Kidney epithelial cell (primary cell): ENCODE data around the gene LDB2. TPM values are rescaled to one million over a fixed set of nuclear protein-coding genes. Genes with fewer than 3 reads are reported as not detected.

ENCODE experiments used
- DNase-seq: peaks from one replicate; pipeline ENCODE4 v3.0.0-alpha.2; 2010; ENCODE audit warnings: low read depth
- H3K27me3 ChIP-seq: 2 replicates; pipeline ENCODE4 v1.6.0; 2011; ENCODE audit warnings: low read length; ENCODE audit not compliant: control insufficient read depth, insufficient read depth
- H3K36me3 ChIP-seq: 2 replicates; pipeline ENCODE4 v1.5.1; 2011; ENCODE audit warnings: low read length; ENCODE audit not compliant: control insufficient read depth, insufficient read depth
- H3K4me3 ChIP-seq: 2 replicates; pipeline ENCODE4 v1.5.1; 2011; ENCODE audit warnings: low read depth, mild to moderate bottlenecking, control low read depth, low read length
- CTCF ChIP-seq: IDR thresholded peaks from 2 replicates; pipeline ENCODE4 v1.5.1; 2011; ENCODE audit warnings: mild to moderate bottlenecking, moderate library complexity, low read length, control low read depth, inconsistent platforms; ENCODE audit not compliant: insufficient read depth, poor library complexity, severe bottlenecking
- total RNA-seq: library from RNA; depleted of rRNA; stranded (reverse); fragments of >200 nt; gene quantifications from 2 replicates; pipeline ENCODE4 v1.2.3, GENCODE V29; 2015

Gene LDB2
- total RNA-seq, 1 donor from 2014 or later, result 0.46 TPM

DNA sequence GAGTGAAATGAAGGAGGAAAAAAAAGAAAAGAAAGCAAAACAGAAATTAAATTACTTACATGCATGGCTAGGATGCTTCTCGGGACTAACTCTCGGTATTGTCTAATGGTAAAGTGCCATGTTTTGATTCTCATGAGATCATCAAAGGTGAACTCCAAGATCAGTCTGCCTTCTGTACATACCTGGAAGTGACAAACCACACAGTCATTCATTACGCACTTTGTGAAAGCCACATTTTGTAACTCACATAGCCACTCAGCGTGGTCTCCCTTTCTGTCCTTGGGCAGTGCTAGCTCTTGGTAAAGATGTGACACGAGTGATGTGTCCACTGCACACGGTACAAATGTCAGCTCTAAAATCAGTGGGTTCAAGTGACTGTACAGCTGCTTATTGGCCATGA lies 309.8 kb downstream of the LDB2 start:
- no peak for TF ChIP-seq CTCF
- Histone ChIP-seq H3K27me3 (no peaks in the 10 kb centered on the region), H3K36me3 (no peaks in the 10 kb centered on the region), H3K4me3 (no peak overlapping the region)
- DNase-seq, result no peak

GRCh38 chr4:16588149-16588548 lies 310.3 kb downstream of the LDB2 start:
- no peak for TF ChIP-seq CTCF
- DNase-seq, result no peak
- Histone ChIP-seq H3K27me3 (no peaks in the 10 kb centered on the region), H3K36me3 (no peaks in the 10 kb centered on the region), H3K4me3 (no peak overlapping the region)

DNA sequence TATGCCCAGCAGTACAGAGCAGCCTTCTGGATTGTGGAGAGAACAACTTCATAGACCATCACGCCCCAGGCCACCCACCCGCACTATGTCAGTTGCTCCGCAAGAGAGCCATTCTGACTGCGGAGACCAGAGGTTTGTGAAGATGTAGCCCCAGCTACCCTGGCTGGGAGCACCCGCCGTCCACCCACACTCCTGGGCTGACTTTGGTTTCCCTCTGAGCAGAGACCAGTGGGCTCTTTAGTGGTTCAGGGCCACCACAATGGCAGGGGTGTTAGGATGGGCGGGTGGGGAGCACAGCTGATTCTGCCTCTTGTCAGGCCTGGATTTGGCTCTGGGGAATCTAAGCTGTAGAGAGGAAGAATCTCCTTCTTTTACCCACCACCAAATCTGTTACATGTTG lies 313.4 kb downstream of the LDB2 start:
- TF ChIP-seq CTCF, result no peak
- DNase-seq, result no peak
- H3K27me3 ChIP-seq, result no peaks in the 10 kb centered on the region
- no peak overlapping the region for H3K4me3 ChIP-seq
- H3K36me3 ChIP-seq, result no peaks in the 10 kb centered on the region

- Histone ChIP-seq H3K36me3 (no peaks in the 10 kb centered on the region), H3K4me3 (no peak overlapping the region), H3K27me3 (no peaks in the 10 kb centered on the region)
- TF ChIP-seq CTCF, result no peak
- peak; percentile 31 for DNase-seq
Measured at GRCh38 chr4:16583764-16584163, 314.7 kb downstream of the LDB2 start.

- TF ChIP-seq CTCF, result no peak
- no peak for DNase-seq
- no peak overlapping the region for H3K4me3 ChIP-seq
- H3K36me3 ChIP-seq, result no peaks in the 10 kb centered on the region
- H3K27me3 ChIP-seq, result no peaks in the 10 kb centered on the region
Measured at GRCh38 chr4:16582526-16582925, 315.9 kb downstream of the LDB2 start.

DNA sequence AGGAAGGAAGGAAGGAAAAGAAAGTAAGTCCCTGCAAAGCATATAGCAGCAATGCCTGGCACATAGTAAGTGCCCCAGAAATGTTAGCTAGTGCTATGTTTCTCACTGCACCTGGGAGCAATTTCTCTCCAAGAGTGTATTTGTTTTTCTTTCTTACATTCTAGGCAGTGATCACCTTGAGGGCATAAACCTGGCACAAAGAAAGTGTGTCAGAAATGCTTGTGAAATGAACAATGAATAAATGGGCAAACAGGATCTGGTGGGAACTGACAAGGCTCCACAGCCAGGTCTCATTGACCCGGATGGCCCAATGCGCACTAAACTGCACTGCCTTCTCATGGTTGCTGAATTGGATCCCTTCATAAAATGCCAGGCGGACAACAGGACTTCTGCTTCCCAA lies 316.4 kb downstream of the LDB2 start:
- DNase-seq, result no peak
- no peak for TF ChIP-seq CTCF
- H3K27me3 ChIP-seq, result no peaks in the 10 kb centered on the region
- H3K36me3 ChIP-seq, result no peaks in the 10 kb centered on the region
- H3K4me3 ChIP-seq, result no peak overlapping the region
